Measurements from ENCODE around the gene COLEC12.

The COLEC12 gene

GRCh38 chr18:449374-449773, 51.1 kb downstream of the COLEC12 start:
- H3K36me3 Mint-ChIP-seq (ENCODE audit: low read depth), result no peaks in the 10 kb centered on the region
- no peaks in the 10 kb centered on the region for H3K4me1 Mint-ChIP-seq (ENCODE audit: low read depth)
- H3K27me3 Mint-ChIP-seq, result peaks cover 15% of the 10 kb centered on the region
- DNase-seq, result no peak
- H3K27ac Mint-ChIP-seq, result no peak overlapping the region
- H3K4me3 Mint-ChIP-seq, result no peak overlapping the region
- H3K9me3 Mint-ChIP-seq, result peaks cover 3% of the 10 kb centered on the region

- Mint-ChIP-seq H3K4me1 (ENCODE audit: low read depth) (no peaks in the 10 kb centered on the region), H3K4me3 (no peak overlapping the region), H3K36me3 (ENCODE audit: low read depth) (no peaks in the 10 kb centered on the region), H3K27ac (no peak overlapping the region), H3K27me3 (peaks cover 20% of the 10 kb centered on the region), H3K9me3 (peaks cover 3% of the 10 kb centered on the region)
- no peak for DNase-seq
Measured at GRCh38 chr18:448116-448790, 52.2 kb downstream of the COLEC12 start.

GRCh38 chr18:446941-447560, 53.5 kb downstream of the COLEC12 start:
- DNase-seq, result no peak
- no peaks in the 10 kb centered on the region for H3K4me1 Mint-ChIP-seq (ENCODE audit: low read depth)
- H3K4me3 Mint-ChIP-seq, result no peak overlapping the region
- peaks cover 20% of the 10 kb centered on the region for H3K27me3 Mint-ChIP-seq
- H3K36me3 Mint-ChIP-seq (ENCODE audit: low read depth), result no peaks in the 10 kb centered on the region
- H3K27ac Mint-ChIP-seq, result no peak overlapping the region
- H3K9me3 Mint-ChIP-seq, result peaks cover 3% of the 10 kb centered on the region

- Mint-ChIP-seq H3K36me3 (ENCODE audit: low read depth) (no peaks in the 10 kb centered on the region), H3K9me3 (no peaks in the 10 kb centered on the region), H3K4me1 (ENCODE audit: low read depth) (no peaks in the 10 kb centered on the region), H3K4me3 (no peak overlapping the region), H3K27ac (no peak overlapping the region), H3K27me3 (peaks cover 20% of the 10 kb centered on the region)
- no peak for DNase-seq
Measured at GRCh38 chr18:445055-445454, 55.4 kb downstream of the COLEC12 start.

- Mint-ChIP-seq H3K4me3 (no peak overlapping the region), H3K27ac (no peak overlapping the region), H3K27me3 (peaks cover 3% of the 10 kb centered on the region), H3K36me3 (ENCODE audit: low read depth) (no peaks in the 10 kb centered on the region), H3K9me3 (no peaks in the 10 kb centered on the region), H3K4me1 (ENCODE audit: low read depth) (no peaks in the 10 kb centered on the region)
- DNase-seq, result no peak
Measured at GRCh38 chr18:438571-438970, 61.9 kb downstream of the COLEC12 start.

GRCh38 chr18:435940-436339, 64.6 kb downstream of the COLEC12 start:
- H3K27ac Mint-ChIP-seq, result no peak overlapping the region
- H3K27me3 Mint-ChIP-seq, result peaks cover 16% of the 10 kb centered on the region
- H3K9me3 Mint-ChIP-seq, result no peaks in the 10 kb centered on the region
- no peaks in the 10 kb centered on the region for H3K4me1 Mint-ChIP-seq (ENCODE audit: low read depth)
- H3K36me3 Mint-ChIP-seq (ENCODE audit: low read depth), result no peaks in the 10 kb centered on the region
- no peak for DNase-seq
- no peak overlapping the region for H3K4me3 Mint-ChIP-seq

GRCh38 chr18:434410-434809, 66.1 kb downstream of the COLEC12 start:
- no peak for DNase-seq
- H3K36me3 Mint-ChIP-seq (ENCODE audit: low read depth), result no peaks in the 10 kb centered on the region
- H3K4me1 Mint-ChIP-seq (ENCODE audit: low read depth), result no peaks in the 10 kb centered on the region
- no peak overlapping the region for H3K4me3 Mint-ChIP-seq
- peaks cover 16% of the 10 kb centered on the region for H3K27me3 Mint-ChIP-seq
- no peaks in the 10 kb centered on the region for H3K9me3 Mint-ChIP-seq
- no peak overlapping the region for H3K27ac Mint-ChIP-seq

GRCh38 chr18:433960-434359, 66.5 kb downstream of the COLEC12 start:
- DNase-seq, result no peak
- Mint-ChIP-seq H3K4me3 (no peak overlapping the region), H3K27me3 (peaks cover 16% of the 10 kb centered on the region), H3K27ac (no peak overlapping the region), H3K36me3 (ENCODE audit: low read depth) (no peaks in the 10 kb centered on the region), H3K9me3 (no peaks in the 10 kb centered on the region), H3K4me1 (ENCODE audit: low read depth) (no peaks in the 10 kb centered on the region)

GRCh38 chr18:433298-433697, 67.2 kb downstream of the COLEC12 start:
- Mint-ChIP-seq H3K9me3 (no peaks in the 10 kb centered on the region), H3K36me3 (ENCODE audit: low read depth) (no peaks in the 10 kb centered on the region)

GRCh38 chr18:432791-433190, 67.7 kb downstream of the COLEC12 start:
- DNase-seq, result no peak
- no peak overlapping the region for H3K4me3 Mint-ChIP-seq
- H3K27me3 Mint-ChIP-seq, result peaks cover 16% of the 10 kb centered on the region
- no peaks in the 10 kb centered on the region for H3K4me1 Mint-ChIP-seq (ENCODE audit: low read depth)
- no peaks in the 10 kb centered on the region for H3K9me3 Mint-ChIP-seq
- H3K27ac Mint-ChIP-seq, result no peak overlapping the region
- H3K36me3 Mint-ChIP-seq (ENCODE audit: low read depth), result no peaks in the 10 kb centered on the region

More at GRCh38 chr18:433298-433697, 67.2 kb downstream of the COLEC12 start:
- no peak for DNase-seq
- H3K4me1 Mint-ChIP-seq (ENCODE audit: low read depth), result no peaks in the 10 kb centered on the region
- H3K4me3 Mint-ChIP-seq, result no peak overlapping the region
- H3K27ac Mint-ChIP-seq, result no peak overlapping the region
- H3K27me3 Mint-ChIP-seq, result peaks cover 16% of the 10 kb centered on the region

- Mint-ChIP-seq H3K9me3 (no peaks in the 10 kb centered on the region), H3K4me1 (ENCODE audit: low read depth) (no peaks in the 10 kb centered on the region), H3K4me3 (no peak overlapping the region), H3K36me3 (ENCODE audit: low read depth) (no peaks in the 10 kb centered on the region), H3K27ac (no peak overlapping the region), H3K27me3 (peaks cover 16% of the 10 kb centered on the region)
- DNase-seq, result no peak
Measured at GRCh38 chr18:429030-429429, 71.5 kb downstream of the COLEC12 start.

- Mint-ChIP-seq H3K27ac (no peak overlapping the region), H3K36me3 (ENCODE audit: low read depth) (no peaks in the 10 kb centered on the region), H3K9me3 (no peaks in the 10 kb centered on the region), H3K4me3 (no peak overlapping the region), H3K27me3 (peaks cover 6% of the 10 kb centered on the region), H3K4me1 (ENCODE audit: low read depth) (no peaks in the 10 kb centered on the region)
- DNase-seq, result no peak
Measured at GRCh38 chr18:427005-427404, 73.5 kb downstream of the COLEC12 start.

GRCh38 chr18:425106-425745, 75.3 kb downstream of the COLEC12 start:
- DNase-seq, result no peak
- H3K9me3 Mint-ChIP-seq, result no peaks in the 10 kb centered on the region
- no peaks in the 10 kb centered on the region for H3K4me1 Mint-ChIP-seq (ENCODE audit: low read depth)
- no peak overlapping the region for H3K27ac Mint-ChIP-seq
- H3K27me3 Mint-ChIP-seq, result no peaks in the 10 kb centered on the region
- H3K36me3 Mint-ChIP-seq (ENCODE audit: low read depth), result no peaks in the 10 kb centered on the region
- H3K4me3 Mint-ChIP-seq, result no peak overlapping the region

- Mint-ChIP-seq H3K36me3 (ENCODE audit: low read depth) (no peaks in the 10 kb centered on the region), H3K27ac (no peak overlapping the region)
- no peak for DNase-seq
Measured at GRCh38 chr18:424668-425067, 75.8 kb downstream of the COLEC12 start.

GRCh38 chr18:424071-424661, 76.3 kb downstream of the COLEC12 start:
- no peak overlapping the region for H3K4me3 Mint-ChIP-seq
- H3K27ac Mint-ChIP-seq, result no peak overlapping the region
- no peaks in the 10 kb centered on the region for H3K9me3 Mint-ChIP-seq
- H3K4me1 Mint-ChIP-seq (ENCODE audit: low read depth), result no peaks in the 10 kb centered on the region
- peaks cover 4% of the 10 kb centered on the region for H3K27me3 Mint-ChIP-seq
- no peaks in the 10 kb centered on the region for H3K36me3 Mint-ChIP-seq (ENCODE audit: low read depth)
- no peak for DNase-seq

More at GRCh38 chr18:424668-425067, 75.8 kb downstream of the COLEC12 start:
- H3K9me3 Mint-ChIP-seq, result no peaks in the 10 kb centered on the region
- H3K4me1 Mint-ChIP-seq (ENCODE audit: low read depth), result no peaks in the 10 kb centered on the region
- H3K27me3 Mint-ChIP-seq, result peaks cover 3% of the 10 kb centered on the region
- no peak overlapping the region for H3K4me3 Mint-ChIP-seq
